ENCODE results near the gene HLF. TPM values are rescaled to one million over a fixed set of nuclear protein-coding genes. Genes with fewer than 3 reads are reported as not detected.
A peak's percentile ranks its signal among the peaks of the same experiment; 100 is the strongest.

Gene HLF
- total and polyA plus RNA-seq, 9 donors: 28.0 to 106 (median 40.8) TPM

DNA sequence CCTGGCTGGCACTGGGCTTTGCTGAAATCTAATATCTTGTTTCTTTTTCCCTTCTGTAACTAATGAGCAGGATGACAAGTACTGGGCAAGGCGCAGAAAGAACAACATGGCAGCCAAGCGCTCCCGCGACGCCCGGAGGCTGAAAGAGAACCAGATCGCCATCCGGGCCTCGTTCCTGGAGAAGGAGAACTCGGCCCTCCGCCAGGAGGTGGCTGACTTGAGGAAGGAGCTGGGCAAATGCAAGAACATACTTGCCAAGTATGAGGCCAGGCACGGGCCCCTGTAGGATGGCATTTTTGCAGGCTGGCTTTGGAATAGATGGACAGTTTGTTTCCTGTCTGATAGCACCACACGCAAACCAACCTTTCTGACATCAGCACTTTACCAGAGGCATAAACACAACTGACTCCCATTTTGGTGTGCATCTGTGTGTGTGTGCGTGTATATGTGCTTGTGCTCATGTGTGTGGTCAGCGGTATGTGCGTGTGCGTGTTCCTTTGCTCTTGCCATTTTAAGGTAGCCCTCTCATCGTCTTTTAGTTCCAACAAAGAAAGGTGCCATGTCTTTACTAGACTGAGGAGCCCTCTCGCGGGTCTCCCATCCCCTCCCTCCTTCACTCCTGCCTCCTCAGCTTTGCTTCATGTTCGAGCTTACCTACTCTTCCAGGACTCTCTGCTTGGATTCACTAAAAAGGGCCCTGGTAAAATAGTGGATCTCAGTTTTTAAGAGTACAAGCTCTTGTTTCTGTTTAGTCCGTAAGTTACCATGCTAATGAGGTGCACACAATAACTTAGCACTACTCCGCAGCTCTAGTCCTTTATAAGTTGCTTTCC lies 56.0 kb downstream of the HLF start:
- H3K27me3 ChIP-seq: no peaks in the 10 kb centered on the region
- no peak for TF ChIP-seq EP300 (IDR thresholded peaks at IDR 0.05)
- no peak for TF ChIP-seq POLR2A (IDR thresholded peaks at IDR 0.05)
- TF ChIP-seq, protein P1, sequence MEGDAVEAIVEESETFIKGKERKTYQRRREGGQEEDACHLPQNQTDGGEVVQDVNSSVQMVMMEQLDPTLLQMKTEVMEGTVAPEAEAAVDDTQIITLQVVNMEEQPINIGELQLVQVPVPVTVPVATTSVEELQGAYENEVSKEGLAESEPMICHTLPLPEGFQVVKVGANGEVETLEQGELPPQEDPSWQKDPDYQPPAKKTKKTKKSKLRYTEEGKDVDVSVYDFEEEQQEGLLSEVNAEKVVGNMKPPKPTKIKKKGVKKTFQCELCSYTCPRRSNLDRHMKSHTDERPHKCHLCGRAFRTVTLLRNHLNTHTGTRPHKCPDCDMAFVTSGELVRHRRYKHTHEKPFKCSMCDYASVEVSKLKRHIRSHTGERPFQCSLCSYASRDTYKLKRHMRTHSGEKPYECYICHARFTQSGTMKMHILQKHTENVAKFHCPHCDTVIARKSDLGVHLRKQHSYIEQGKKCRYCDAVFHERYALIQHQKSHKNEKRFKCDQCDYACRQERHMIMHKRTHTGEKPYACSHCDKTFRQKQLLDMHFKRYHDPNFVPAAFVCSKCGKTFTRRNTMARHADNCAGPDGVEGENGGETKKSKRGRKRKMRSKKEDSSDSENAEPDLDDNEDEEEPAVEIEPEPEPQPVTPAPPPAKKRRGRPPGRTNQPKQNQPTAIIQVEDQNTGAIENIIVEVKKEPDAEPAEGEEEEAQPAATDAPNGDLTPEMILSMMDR (IDR thresholded peaks at IDR 0.05): no peak
- peak overlapping the region in 1 of 2 donors; percentile 19 for H3K27ac ChIP-seq
- WGBS, 3 donors: 74 to 81% (median 75%) methylated on average over 23 of the region's 23 CpGs
- H3K4me3 ChIP-seq: peak overlapping the region; percentile 6
- intact Hi-C loops (cut with DNase I): no loop called here
- no peaks in the 10 kb centered on the region for H3K36me3 ChIP-seq
- DNase-seq: no peak
- peaks cover 4% of the 10 kb centered on the region for H3K4me1 ChIP-seq (ENCODE audit: insufficient read depth)
- no peaks in the 10 kb centered on the region for H3K9me3 ChIP-seq

DNA sequence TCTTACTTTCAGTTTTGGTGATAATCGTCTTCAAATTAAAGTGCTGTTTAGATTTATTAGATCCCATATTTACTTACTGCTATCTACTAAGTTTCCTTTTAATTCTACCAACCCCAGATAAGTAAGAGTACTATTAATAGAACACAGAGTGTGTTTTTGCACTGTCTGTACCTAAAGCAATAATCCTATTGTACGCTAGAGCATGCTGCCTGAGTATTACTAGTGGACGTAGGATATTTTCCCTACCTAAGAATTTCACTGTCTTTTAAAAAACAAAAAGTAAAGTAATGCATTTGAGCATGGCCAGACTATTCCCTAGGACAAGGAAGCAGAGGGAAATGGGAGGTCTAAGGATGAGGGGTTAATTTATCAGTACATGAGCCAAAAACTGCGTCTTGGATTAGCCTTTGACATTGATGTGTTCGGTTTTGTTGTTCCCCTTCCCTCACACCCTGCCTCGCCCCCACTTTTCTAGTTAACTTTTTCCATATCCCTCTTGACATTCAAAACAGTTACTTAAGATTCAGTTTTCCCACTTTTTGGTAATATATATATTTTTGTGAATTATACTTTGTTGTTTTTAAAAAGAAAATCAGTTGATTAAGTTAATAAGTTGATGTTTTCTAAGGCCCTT lies 56.8 kb downstream of the HLF start:
- DNase-seq: no peak
- Histone ChIP-seq H3K4me3 (peak overlapping the region; percentile 6), H3K27me3 (no peaks in the 10 kb centered on the region), H3K36me3 (no peaks in the 10 kb centered on the region), H3K27ac (peak overlapping the region in 1 of 2 donors; percentile 19), H3K9me3 (no peaks in the 10 kb centered on the region), H3K4me1 (ENCODE audit: insufficient read depth) (peaks cover 4% of the 10 kb centered on the region)
- intact Hi-C loops (cut with DNase I): no loop called here
- TF ChIP-seq POLR2A (IDR thresholded peaks at IDR 0.05): no peak
- TF ChIP-seq, protein P1 (IDR thresholded peaks at IDR 0.05): no peak
- TF ChIP-seq EP300 (IDR thresholded peaks at IDR 0.05): no peak
- 15 to 24% (median 17%) methylated on average over 6 of the region's 6 CpGs for WGBS, 3 donors

DNA sequence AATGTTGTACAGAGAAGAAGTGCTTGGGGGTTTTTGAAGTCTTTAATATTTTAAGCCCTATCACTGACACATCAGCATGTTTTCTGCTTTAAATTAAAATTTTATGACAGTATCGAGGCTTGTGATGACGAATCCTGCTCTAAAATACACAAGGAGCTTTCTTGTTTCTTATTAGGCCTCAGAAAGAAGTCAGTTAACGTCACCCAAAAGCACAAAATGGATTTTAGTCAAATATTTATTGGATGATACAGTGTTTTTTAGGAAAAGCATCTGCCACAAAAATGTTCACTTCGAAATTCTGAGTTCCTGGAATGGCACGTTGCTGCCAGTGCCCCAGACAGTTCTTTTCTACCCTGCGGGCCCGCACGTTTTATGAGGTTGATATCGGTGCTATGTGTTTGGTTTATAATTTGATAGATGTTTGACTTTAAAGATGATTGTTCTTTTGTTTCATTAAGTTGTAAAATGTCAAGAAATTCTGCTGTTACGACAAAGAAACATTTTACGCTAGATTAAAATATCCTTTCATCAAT lies 57.8 kb downstream of the HLF start:
- Histone ChIP-seq H3K9me3 (no peaks in the 10 kb centered on the region), H3K27me3 (no peaks in the 10 kb centered on the region), H3K36me3 (no peaks in the 10 kb centered on the region), H3K4me1 (ENCODE audit: insufficient read depth) (peaks cover 4% of the 10 kb centered on the region), H3K27ac (no peak overlapping the region), H3K4me3 (no peak overlapping the region)
- DNase-seq: no peak
- intact Hi-C loops (cut with DNase I): no loop called here
- TF ChIP-seq, protein P1 (IDR thresholded peaks at IDR 0.05): no peak
- TF ChIP-seq EP300 (IDR thresholded peaks at IDR 0.05) (no peak), POLR2A (IDR thresholded peaks at IDR 0.05) (no peak)
- 93 to 96% (median 95%) methylated on average over 11 of the region's 11 CpGs for WGBS, 3 donors

DNA sequence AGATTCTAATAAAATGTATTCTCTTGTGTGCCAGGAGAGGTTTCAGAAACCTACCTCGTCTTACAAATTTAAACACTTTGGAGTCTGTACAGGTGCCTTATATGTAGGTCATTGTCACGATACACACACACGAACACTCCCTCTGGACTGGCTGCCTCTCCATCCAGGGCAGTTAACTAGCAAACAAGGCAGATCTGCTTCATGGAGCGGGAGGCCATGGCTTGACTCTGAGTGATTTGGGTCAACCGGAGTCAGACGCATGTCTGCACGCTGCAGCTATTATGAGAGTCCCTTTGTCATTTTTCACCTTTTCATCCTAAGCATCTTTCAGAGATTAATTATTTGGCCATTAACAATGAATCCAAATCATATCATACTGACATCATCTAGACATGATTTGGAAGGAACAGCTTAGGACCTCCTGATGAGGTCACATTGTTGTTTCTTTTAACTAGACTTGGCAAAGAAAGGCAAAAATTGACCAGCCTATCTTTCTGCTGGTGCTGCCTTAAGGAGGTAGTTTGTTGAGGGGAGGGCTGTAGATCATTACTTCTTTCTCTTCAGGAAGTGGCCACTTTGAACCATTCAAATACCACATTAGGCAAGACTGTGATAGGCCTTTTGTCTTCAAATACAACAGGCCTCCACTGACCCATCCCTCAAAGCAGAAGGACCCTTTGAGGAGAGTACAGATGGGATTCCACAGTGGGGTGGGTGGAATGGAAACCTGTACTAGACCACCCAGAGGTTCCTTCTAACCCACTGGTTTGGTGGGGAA lies 58.9 kb downstream of the HLF start:
- Histone ChIP-seq H3K9me3 (no peaks in the 10 kb centered on the region), H3K4me3 (no peak overlapping the region), H3K27ac (no peak overlapping the region), H3K27me3 (no peaks in the 10 kb centered on the region), H3K36me3 (no peaks in the 10 kb centered on the region), H3K4me1 (ENCODE audit: insufficient read depth) (peaks cover 4% of the 10 kb centered on the region)
- intact Hi-C loops (cut with DNase I): no loop called here
- DNase-seq: no peak
- TF ChIP-seq, protein P1 (IDR thresholded peaks at IDR 0.05): no peak
- TF ChIP-seq POLR2A (IDR thresholded peaks at IDR 0.05) (no peak), EP300 (IDR thresholded peaks at IDR 0.05) (no peak)
- 96 to 98% (median 98%) methylated on average over 7 of the region's 7 CpGs for WGBS, 3 donors

Measured in ovary (tissue), 9 donors.